Endothelial cell of umbilical vein (primary cell): ENCODE measurements around the gene ANG. TPM values are rescaled to one million over a fixed set of nuclear protein-coding genes. Genes with fewer than 3 reads are reported as not detected.

Experiments
- BruUV-seq: library from RNA; stranded (reverse); fragments of 400-500 nt; replicated peaks from 2 replicates; lab custom pipeline; 2021; lab: Mats Ljungman, UMichigan
- CTCF ChIA-PET: fragments of 300-600, 350-600 bp; sonication (Branson Sonifier 250); formaldehyde crosslinking; loops from one replicate; lab custom pipeline; 2021; ENCODE audit warnings: antibody characterized with exemption, inconsistent platforms; lab: Charles Lee
- POLR2A ChIA-PET: fragments of 300-600, 350-600 bp; sonication (Branson Sonifier 250); formaldehyde crosslinking; loops from one replicate; lab custom pipeline; 2021; ENCODE audit warnings: antibody characterized with exemption, inconsistent platforms; lab: Charles Lee
- DNase-seq: peaks from one replicate; pipeline ENCODE4 v3.0.0-alpha.2; 2011; ENCODE audit warnings: low read depth, low spot score
- FAIRE-seq: peaks from 2 replicates; lab custom pipeline; 2011; peaks lifted over from hg19 to GRCh38; lab: Jason Lieb, UNC
- H2AFZ ChIP-seq: 2 replicates; pipeline ENCODE4 v1.6.0; 2012; ENCODE audit warnings: low read depth, low read length, control low read depth, inconsistent platforms
- H3K27ac ChIP-seq: 2 replicates; pipeline ENCODE4 v1.5.1; 2011; ENCODE audit warnings: low read depth, mild to moderate bottlenecking, control low read depth, low read length, moderate library complexity; ENCODE audit not compliant: insufficient read depth
- H3K27me3 ChIP-seq, 2 experiments: 2 replicates each; pipeline versions ENCODE4 v1.6.0 to v1.6.1; 2011; ENCODE audit warnings: low read length in 2 of 2, mixed read lengths in 1 of 2; ENCODE audit not compliant: control insufficient read depth in 2 of 2, insufficient read depth in 2 of 2
- H3K36me3 ChIP-seq, 2 experiments: 2 replicates in 1 of 2; 3 replicates in 1 of 2; pipeline ENCODE4 v1.5.1; 2011; ENCODE audit warnings: low read length in 2 of 2, mild to moderate bottlenecking in 1 of 2, moderate library complexity in 1 of 2; ENCODE audit not compliant: control insufficient read depth in 2 of 2, insufficient read depth in 2 of 2; ENCODE audit errors: extremely low read depth in 1 of 2
- H3K4me1 ChIP-seq: 3 replicates; pipeline ENCODE4 v1.5.1; 2011; ENCODE audit warnings: mild to moderate bottlenecking, low read length; ENCODE audit not compliant: control insufficient read depth, insufficient read depth; ENCODE audit errors: extremely low read depth
- H3K4me2 ChIP-seq: 2 replicates; pipeline ENCODE4 v1.6.1; 2011; ENCODE audit warnings: low read length, control low read depth, mixed read lengths; ENCODE audit not compliant: insufficient read depth
- H3K4me3 ChIP-seq, 3 experiments: fragments of 200-600 bp in 1 of 3; sonication (generic), shearing (Covaris generic) in 1 of 3; replicated peaks in 1 of 3; 2 replicates each; pipeline ENCODE4 v1.5.1; 2011 to 2016; ENCODE audit warnings: control low read depth in 3 of 3, low read length in 3 of 3, mild to moderate bottlenecking in 2 of 3, inconsistent platforms in 1 of 3, low read depth in 1 of 3, moderate library complexity in 1 of 3; ENCODE audit not compliant: insufficient read depth in 1 of 3
- H3K79me2 ChIP-seq: 2 replicates; pipeline ENCODE4 v1.6.0; 2012; ENCODE audit warnings: low read length, inconsistent platforms; ENCODE audit not compliant: control insufficient read depth, insufficient read depth
- H3K9ac ChIP-seq: replicated peaks from 2 replicates; pipeline ENCODE3; 2011; ENCODE audit warnings: low read length, control low read depth; ENCODE audit not compliant: insufficient read depth; ENCODE audit errors: extremely low read depth
- H3K9me1 ChIP-seq: replicated peaks from 3 replicates; pipeline ENCODE4 v1.6.0; 2011; ENCODE audit warnings: mild to moderate bottlenecking, low read length; ENCODE audit not compliant: control insufficient read depth, insufficient read depth; ENCODE audit errors: extremely low read depth
- H3K9me3 ChIP-seq: replicated peaks from 2 replicates; pipeline ENCODE4 v1.5.1; 2012; ENCODE audit warnings: low read length, inconsistent platforms; ENCODE audit not compliant: control insufficient read depth, insufficient read depth
- H4K20me1 ChIP-seq: replicated peaks from 2 replicates; pipeline ENCODE3; 2011; ENCODE audit warnings: mild to moderate bottlenecking, low read length; ENCODE audit not compliant: control insufficient read depth, insufficient read depth; ENCODE audit errors: extremely low read depth
- CTCF ChIP-seq, 2 donors: IDR thresholded peaks; 1 replicate in 1 of 2; 2 replicates in 1 of 2; pipeline ENCODE4 v1.5.1; 2011; ENCODE audit warnings: low read length in 2 of 2, mild to moderate bottlenecking in 2 of 2, moderate library complexity in 2 of 2, control low read depth in 1 of 2, inconsistent platforms in 1 of 2, low read depth in 1 of 2; ENCODE audit not compliant: insufficient read depth in 1 of 2; ENCODE audit errors: extremely low read depth in 1 of 2
- EZH2 ChIP-seq: IDR thresholded peaks from 2 replicates; pipeline ENCODE4 v1.6.1; 2012; ENCODE audit warnings: borderline replicate concordance, low read depth, mild to moderate bottlenecking, moderate library complexity, low read length, inconsistent platforms; ENCODE audit not compliant: severe bottlenecking
- FOS ChIP-seq: IDR thresholded peaks from 2 replicates; pipeline ENCODE4 v1.6.1; 2011; ENCODE audit warnings: mild to moderate bottlenecking, low read length, moderate library complexity, borderline replicate concordance; ENCODE audit not compliant: insufficient read depth
- GATA2 ChIP-seq: IDR thresholded peaks from 2 replicates; pipeline ENCODE4 v1.7.0; 2011; ENCODE audit warnings: low read depth, mild to moderate bottlenecking, moderate library complexity, mixed read lengths, low read length; ENCODE audit not compliant: insufficient read length, insufficient read depth
- JUN ChIP-seq: IDR thresholded peaks from 2 replicates; pipeline ENCODE4 v1.6.1; 2011; ENCODE audit warnings: borderline replicate concordance, low read depth; ENCODE audit not compliant: insufficient read length, insufficient read depth
- MAX ChIP-seq: IDR thresholded peaks from 2 replicates; pipeline ENCODE4 v1.6.1; 2011; ENCODE audit not compliant: insufficient read depth, insufficient read length
- MYC ChIP-seq: IDR thresholded peaks from one replicate; pipeline ENCODE4 v1.6.1; 2011; ENCODE audit warnings: mild to moderate bottlenecking, low read depth, low read length
- POLR2A ChIP-seq: IDR thresholded peaks from 2 replicates; pipeline ENCODE4 v1.6.1; 2012; ENCODE audit warnings: low read depth, mild to moderate bottlenecking, control low read depth, low read length
- POLR2AphosphoS5 ChIP-seq: IDR thresholded peaks from 2 replicates; pipeline ENCODE4 v1.6.1; 2012; ENCODE audit warnings: low read depth, mild to moderate bottlenecking, control low read depth, low read length, moderate library complexity; ENCODE audit not compliant: insufficient read depth
- dilution Hi-C: fragments of 300-500 bp; cut with MboI; formaldehyde crosslinking; loops from one replicate; pipeline ENCODE4 v1.15.0; 2019; ENCODE audit warnings: low sequenced_read_pairs; ENCODE audit not compliant: extremely low pct_ligation_motif_present
- intact Hi-C: fragments of 100-400 bp; cut with micrococcal nuclease; formaldehyde crosslinking; loops from one replicate; pipeline ENCODE4 v1.10.0; 2022
- polyA plus RNA-seq, 4 experiments: library from polyadenylated mRNA; depleted of rRNA in 3 of 4; stranded (reverse) in 3 of 4; unstranded in 1 of 4; fragments of >200 nt; gene quantifications; 2 replicates each; pipeline versions ENCODE4 v1.2.1 to v1.2.3, GENCODE V29; 2011 to 2012; ENCODE audit warnings: missing spikeins in 1 of 4
- total RNA-seq: library from RNA; stranded (reverse); gene quantifications from 2 replicates; pipeline ENCODE4 v1.2.3, GENCODE V29; 2021

The ANG gene
- total and polyA plus RNA-seq, 2 donors (not counting 3 experiments of a cell fraction or from before 2014, with no cell fraction given), result 6.2 to 11.2 TPM

GRCh38 chr14:20659813-20660395 lies 28.7 kb upstream of the ANG start:
- DNase-seq (no peak), FAIRE-seq (no peak)
- CTCF ChIA-PET, result interaction anchor here (1.5 to 1.6 kb wide), 2 partner anchors 12 to 31 kb away, joined by 6 read pairs; no protein-coding TSS in a partner anchor
- dilution Hi-C loops, result no loop called here
- no peak overlapping the region for H2AFZ ChIP-seq
- H3K4me1 ChIP-seq, result no peaks in the 10 kb centered on the region
- intact Hi-C loops, result no loop called here
- no peaks in the 10 kb centered on the region for H3K9me1 ChIP-seq
- no peaks in the 10 kb centered on the region for H4K20me1 ChIP-seq
- TF ChIP-seq FOS (no peak), CTCF (IDR thresholded peaks at IDR 0.05; ENCODE audit: extremely low read depth in 1 of 2, insufficient read depth in 1 of 2, low read depth in 1 of 2, low read length in 2 of 2) (no peak)
- no peaks in the 10 kb centered on the region for H3K79me2 ChIP-seq
- POLR2A ChIA-PET, result no interaction called here
- H3K4me3 ChIP-seq, result no peak overlapping the region
- H3K9ac ChIP-seq, result no peak overlapping the region
- no peaks in the 10 kb centered on the region for H3K36me3 ChIP-seq
- H3K27me3 ChIP-seq, result peaks cover 26 to 29% of the 10 kb centered on the region in 2 experiments
- no TSS peak for BruUV-seq
- no peak overlapping the region for H3K27ac ChIP-seq
- no peaks in the 10 kb centered on the region for H3K9me3 ChIP-seq
- no peak overlapping the region for H3K4me2 ChIP-seq

GRCh38 chr14:20661197-20661596 lies 27.4 kb upstream of the ANG start:
- Histone ChIP-seq H3K9me3 (no peaks in the 10 kb centered on the region), H2AFZ (no peak overlapping the region), H3K27ac (no peak overlapping the region), H3K4me2 (no peak overlapping the region), H3K4me3 (no peak overlapping the region), H3K27me3 (peaks cover 15 to 20% of the 10 kb centered on the region in 2 experiments), H3K36me3 (no peaks in the 10 kb centered on the region), H3K9ac (no peak overlapping the region), H3K9me1 (no peaks in the 10 kb centered on the region), H3K4me1 (no peaks in the 10 kb centered on the region), H3K79me2 (no peaks in the 10 kb centered on the region), H4K20me1 (no peaks in the 10 kb centered on the region)
- no peak for DNase-seq
- no peak for FAIRE-seq
- intact Hi-C loops, result no loop called here
- dilution Hi-C loops, result no loop called here
- BruUV-seq, result no TSS peak
- POLR2A ChIA-PET, result no interaction called here
- TF ChIP-seq POLR2A, result no peak
- TF ChIP-seq JUN, result no peak
- no peak for TF ChIP-seq FOS
- TF ChIP-seq MYC, result no peak
- TF ChIP-seq MAX, result no peak
- no peak for TF ChIP-seq GATA2
- no peak for TF ChIP-seq POLR2AphosphoS5
- no peak for TF ChIP-seq EZH2
- TF ChIP-seq CTCF (IDR thresholded peaks at IDR 0.05; ENCODE audit: extremely low read depth in 1 of 2, insufficient read depth in 1 of 2, low read depth in 1 of 2, low read length in 2 of 2), result no peak
- CTCF ChIA-PET, result interaction anchor here (1.5 kb wide), 1 partner anchor 30 kb away, joined by 7 read pairs; no protein-coding TSS in a partner anchor
